ENCODE data around the gene PEX11G. TPM values are rescaled to one million over a fixed set of nuclear protein-coding genes. Genes with fewer than 3 reads are reported as not detected.
A peak's percentile ranks its signal among the peaks of the same experiment; 100 is the strongest.

Gene PEX11G
- total RNA-seq, 2 donors from 2014 or later, result 1.0 to 1.1 TPM

DNA sequence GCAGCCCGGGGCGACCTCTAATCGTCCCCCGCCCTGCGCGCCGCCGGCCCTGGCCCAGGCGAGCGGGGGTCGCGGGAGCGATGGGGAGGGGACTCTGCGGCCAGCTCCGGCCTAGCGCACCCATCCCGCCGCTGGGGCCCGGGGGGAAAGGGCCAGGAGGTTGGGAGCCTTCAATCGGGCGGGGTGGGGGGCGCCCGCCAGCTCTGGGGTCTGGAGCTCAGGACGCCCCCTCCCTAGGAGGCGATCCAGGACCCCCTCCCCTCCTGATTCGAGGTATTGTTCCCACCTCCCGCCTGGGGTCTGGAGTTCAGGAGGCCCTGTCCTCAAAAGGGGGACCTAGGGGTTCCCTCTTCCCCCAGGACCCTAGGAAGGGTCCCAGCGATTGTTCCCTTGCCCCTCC is 27.5 kb upstream of the PEX11G start:
- Histone ChIP-seq H3K9me3 (no peaks in the 10 kb centered on the region), H3K4me3 (peak overlapping the region; percentile 73 to 91), H3K27me3 (no peaks in the 10 kb centered on the region), H3K4me1 (peaks cover 0 to 21% of the 10 kb centered on the region in 2 donors), H3K36me3 (peaks cover 11% of the 10 kb centered on the region), H3K27ac (peak overlapping the region; percentile 87 to 88)
- DNase-seq (ENCODE audit: low spot score), result no peak
- TF ChIP-seq, protein P1, sequence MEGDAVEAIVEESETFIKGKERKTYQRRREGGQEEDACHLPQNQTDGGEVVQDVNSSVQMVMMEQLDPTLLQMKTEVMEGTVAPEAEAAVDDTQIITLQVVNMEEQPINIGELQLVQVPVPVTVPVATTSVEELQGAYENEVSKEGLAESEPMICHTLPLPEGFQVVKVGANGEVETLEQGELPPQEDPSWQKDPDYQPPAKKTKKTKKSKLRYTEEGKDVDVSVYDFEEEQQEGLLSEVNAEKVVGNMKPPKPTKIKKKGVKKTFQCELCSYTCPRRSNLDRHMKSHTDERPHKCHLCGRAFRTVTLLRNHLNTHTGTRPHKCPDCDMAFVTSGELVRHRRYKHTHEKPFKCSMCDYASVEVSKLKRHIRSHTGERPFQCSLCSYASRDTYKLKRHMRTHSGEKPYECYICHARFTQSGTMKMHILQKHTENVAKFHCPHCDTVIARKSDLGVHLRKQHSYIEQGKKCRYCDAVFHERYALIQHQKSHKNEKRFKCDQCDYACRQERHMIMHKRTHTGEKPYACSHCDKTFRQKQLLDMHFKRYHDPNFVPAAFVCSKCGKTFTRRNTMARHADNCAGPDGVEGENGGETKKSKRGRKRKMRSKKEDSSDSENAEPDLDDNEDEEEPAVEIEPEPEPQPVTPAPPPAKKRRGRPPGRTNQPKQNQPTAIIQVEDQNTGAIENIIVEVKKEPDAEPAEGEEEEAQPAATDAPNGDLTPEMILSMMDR (IDR thresholded peaks at IDR 0.05), result no peak

DNA sequence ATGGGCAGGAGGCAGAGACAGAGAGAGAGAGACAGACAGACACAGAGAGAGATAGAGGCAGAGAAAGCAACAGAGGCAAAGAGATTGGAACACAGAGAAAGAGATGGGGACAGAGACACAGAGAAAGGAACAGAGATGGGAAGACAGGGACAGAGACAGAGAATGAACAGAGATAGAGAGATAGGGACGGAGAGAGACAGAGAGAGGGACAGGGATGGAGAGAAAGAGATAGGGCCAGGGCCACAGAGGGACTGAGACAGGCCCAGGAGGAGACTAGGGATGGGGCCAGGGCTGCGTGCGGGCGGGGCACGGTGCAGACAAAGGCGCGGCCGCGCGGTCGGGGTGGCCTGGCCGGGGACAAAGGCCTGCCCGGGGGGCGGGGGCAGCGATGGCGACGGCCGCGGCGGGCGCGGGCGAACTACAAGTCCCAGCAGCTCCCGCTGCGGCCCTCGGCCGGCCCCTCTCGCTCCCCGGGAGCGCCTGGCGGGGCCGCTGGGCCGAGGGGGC is 26.9 kb upstream of the PEX11G start, which contains the start of gene ZNF358:
Gene ZNF358, plus strand, starts transcription at position 459 of the 507 bp plus-strand sequence. CDS start 3,140 bp downstream, outside the sequence.
- DNase-seq (ENCODE audit: low spot score), result peak; percentile 74
- TF ChIP-seq, protein P1 (IDR thresholded peaks at IDR 0.05), result no peak
- H3K36me3 ChIP-seq, result peaks cover 11% of the 10 kb centered on the region

DNA sequence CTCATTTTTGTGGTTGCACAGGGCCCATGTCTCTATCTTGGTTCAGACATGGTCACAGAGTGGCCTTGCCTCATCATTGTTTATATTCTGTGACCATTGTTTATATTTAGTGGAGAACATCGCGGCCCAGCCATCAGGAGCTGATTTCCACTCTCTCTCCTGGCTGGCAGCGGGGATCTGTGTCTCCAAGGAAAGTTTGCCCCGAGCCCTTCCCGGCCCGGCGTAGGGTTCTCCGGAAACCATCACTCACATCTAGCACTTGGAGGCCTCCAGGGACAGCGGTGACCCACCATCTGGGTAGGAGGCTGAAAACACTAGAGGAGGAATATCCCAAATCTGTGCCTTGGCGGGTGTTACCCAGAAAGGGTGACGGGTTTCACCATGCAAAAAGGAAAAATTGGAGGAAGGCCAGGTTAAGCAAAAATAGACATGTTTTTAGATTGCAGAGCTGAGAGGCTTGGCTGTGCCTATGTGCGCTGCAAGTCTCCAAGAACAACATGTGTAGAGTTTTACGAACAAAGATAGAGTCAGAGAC is 26.3 kb upstream of the PEX11G start:
- Histone ChIP-seq H3K4me1 (peaks cover 0 to 21% of the 10 kb centered on the region in 2 donors), H3K27me3 (no peaks in the 10 kb centered on the region), H3K36me3 (peaks cover 9% of the 10 kb centered on the region), H3K4me3 (peak overlapping the region in 1 of 2 donors; percentile 73), H3K9me3 (no peaks in the 10 kb centered on the region), H3K27ac (peak overlapping the region; percentile 87 to 91)
- DNase-seq (ENCODE audit: low spot score), result peak; percentile 66
- TF ChIP-seq, protein P1 (IDR thresholded peaks at IDR 0.05), result no peak

More for the DNA sequence above, 26.9 kb upstream of the PEX11G start, which contains the start of gene ZNF358:
- Histone ChIP-seq H3K4me1 (peaks cover 0 to 21% of the 10 kb centered on the region in 2 donors), H3K9me3 (no peaks in the 10 kb centered on the region), H3K4me3 (peak within 1 kb of the TSS; percentile 73 to 91), H3K27me3 (no peaks in the 10 kb centered on the region), H3K27ac (peak within 1 kb of the TSS; percentile 87 to 91)

DNA sequence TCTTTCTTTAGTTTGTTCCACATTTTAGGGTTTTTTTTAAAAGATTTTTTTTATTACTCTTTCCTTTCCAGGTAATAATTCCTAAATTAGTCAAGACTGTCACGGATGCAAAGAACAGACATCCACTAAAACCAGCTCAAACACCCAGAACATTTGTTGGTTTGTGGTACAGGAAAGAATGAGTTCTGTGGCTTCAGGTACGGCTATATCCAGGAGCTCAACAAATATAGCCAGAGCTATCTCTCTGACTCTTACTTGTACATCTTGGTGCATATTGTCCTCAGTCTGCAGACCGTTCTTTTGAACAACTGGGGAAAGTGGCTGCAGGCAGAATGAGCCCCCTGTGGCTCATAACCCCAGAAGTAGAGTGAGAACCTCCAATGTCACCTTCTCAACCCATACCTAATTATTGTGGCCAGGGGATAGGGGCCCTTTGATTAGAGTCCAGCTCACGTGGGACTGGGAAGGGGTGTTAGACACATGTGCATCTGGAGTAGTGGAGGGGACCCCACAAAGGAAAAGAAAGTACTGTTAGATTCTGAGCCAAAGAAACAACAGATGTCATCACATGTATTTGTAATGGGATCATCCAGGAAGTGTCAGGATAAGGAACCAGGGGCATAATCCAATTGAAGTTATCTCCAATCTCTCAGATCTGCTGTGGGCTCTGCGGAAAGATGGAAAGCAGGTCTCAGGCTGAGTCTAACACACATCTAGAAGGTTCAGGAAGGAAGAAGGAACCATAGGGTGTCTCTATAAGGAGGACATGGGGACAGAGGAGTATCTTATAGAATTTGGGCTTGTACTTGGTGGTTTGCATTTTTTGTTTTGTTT is 25.2 kb upstream of the PEX11G start:
- Histone ChIP-seq H3K36me3 (no peaks in the 10 kb centered on the region), H3K9me3 (no peaks in the 10 kb centered on the region), H3K4me1 (peaks cover 0 to 21% of the 10 kb centered on the region in 2 donors), H3K4me3 (no peak overlapping the region), H3K27me3 (no peaks in the 10 kb centered on the region), H3K27ac (peak overlapping the region in 1 of 2 donors; percentile 87)
- DNase-seq (ENCODE audit: low spot score), result no peak
- TF ChIP-seq, protein P1 (IDR thresholded peaks at IDR 0.05), result no peak

DNA sequence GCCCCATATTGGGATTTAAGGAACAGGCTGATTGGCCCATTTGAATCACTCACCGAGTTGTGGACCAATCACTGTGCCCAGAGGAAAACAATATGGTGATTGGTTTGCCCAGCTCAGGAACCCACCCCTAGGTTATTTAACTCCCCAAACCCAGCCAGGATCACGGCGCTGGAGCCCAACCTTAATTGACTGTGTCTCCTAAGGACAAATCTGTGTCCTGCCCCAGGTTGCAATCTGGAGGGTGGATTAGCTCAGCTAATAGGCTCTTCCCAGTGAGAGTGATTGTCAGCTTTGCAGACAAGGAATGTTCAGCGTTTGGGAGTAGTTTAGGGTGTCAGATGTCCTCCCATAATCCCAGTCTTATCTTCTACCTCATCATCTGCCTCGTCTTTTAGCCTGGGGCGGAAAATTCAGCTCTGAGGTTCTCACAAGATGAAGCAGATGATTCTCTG is 23.6 kb upstream of the PEX11G start:
- no peak for DNase-seq (ENCODE audit: low spot score)
- Histone ChIP-seq H3K4me1 (peaks cover 0 to 16% of the 10 kb centered on the region in 2 donors), H3K27ac (no peak overlapping the region), H3K27me3 (no peaks in the 10 kb centered on the region), H3K9me3 (no peaks in the 10 kb centered on the region), H3K36me3 (no peaks in the 10 kb centered on the region), H3K4me3 (no peak overlapping the region)
- TF ChIP-seq, protein P1 (IDR thresholded peaks at IDR 0.05), result no peak

All from right atrium auricular region (tissue), 2 donors.